ENCODE results near the gene TBX15.

DNA sequence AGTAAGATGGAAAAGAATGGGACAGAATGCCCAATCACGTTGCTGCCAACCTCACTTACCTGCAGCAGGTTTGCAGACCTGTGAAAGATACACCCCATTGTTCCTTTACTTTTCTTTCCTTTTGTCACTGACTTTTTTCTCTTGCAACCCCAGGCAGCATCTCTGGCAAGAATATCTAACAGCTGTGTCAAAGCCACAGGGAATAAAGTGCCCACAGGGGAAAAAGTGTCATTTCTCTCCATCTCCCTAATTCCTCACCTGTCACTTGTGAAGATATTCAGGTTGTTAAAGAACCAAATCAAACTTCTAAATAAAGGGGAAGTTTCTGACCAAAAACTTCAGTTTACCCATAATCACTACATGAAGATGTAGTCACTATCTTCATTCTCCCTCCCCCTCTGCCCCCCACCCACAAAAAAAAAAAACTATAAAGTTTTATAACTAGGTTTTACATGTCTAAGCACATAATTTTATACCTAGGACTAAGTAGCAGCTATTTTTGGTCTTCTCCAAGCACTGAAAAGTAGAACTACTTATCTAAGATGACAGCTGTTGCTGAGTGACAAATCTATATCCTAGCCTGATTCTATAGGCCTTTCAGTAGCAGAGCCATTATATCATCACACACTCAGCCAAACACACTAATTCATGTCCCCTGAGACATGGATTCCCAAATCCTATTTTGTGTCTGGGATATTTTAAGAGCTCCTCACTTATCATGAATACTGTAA is 54.9 kb downstream of the TBX15 start:
- TF ChIP-seq CTCF (IDR thresholded peaks at IDR 0.05) (no peak), POLR2AphosphoS5 (IDR thresholded peaks at IDR 0.05) (no peak), POLR2A (IDR thresholded peaks at IDR 0.05) (no peak), EP300 (IDR thresholded peaks at IDR 0.05) (no peak)

Measured in gastroesophageal sphincter (tissue), 3 donors.